Glutamatergic neuron (in vitro differentiated cells): ENCODE data around the gene CDV3. TPM values are rescaled to one million over a fixed set of nuclear protein-coding genes. Genes with fewer than 3 reads are reported as not detected.

Experiments used
- DNase-seq: peaks from one replicate; pipeline ENCODE4 v3.0.0; 2022
- H3K27ac Mint-ChIP-seq: one replicate; pipeline ENCODE4 v1.8.0; 2020; ENCODE audit warnings: mild to moderate bottlenecking, mixed read lengths, inconsistent platforms; ENCODE audit not compliant: unreplicated experiment
- H3K27me3 Mint-ChIP-seq: one replicate; pipeline ENCODE4 v1.8.0; 2020; ENCODE audit warnings: mild to moderate bottlenecking, moderate library complexity, mixed read lengths, inconsistent platforms; ENCODE audit not compliant: unreplicated experiment
- H3K36me3 Mint-ChIP-seq: one replicate; pipeline ENCODE4 v1.8.0; 2020; ENCODE audit warnings: mild to moderate bottlenecking, mixed read lengths, inconsistent platforms; ENCODE audit not compliant: unreplicated experiment
- H3K4me1 Mint-ChIP-seq: one replicate; pipeline ENCODE4 v1.8.0; 2020; ENCODE audit warnings: mild to moderate bottlenecking, low read depth, mixed read lengths, inconsistent platforms; ENCODE audit not compliant: unreplicated experiment
- H3K4me3 Mint-ChIP-seq: one replicate; pipeline ENCODE4 v1.8.0; 2020; ENCODE audit warnings: mild to moderate bottlenecking, mixed read lengths, inconsistent platforms; ENCODE audit not compliant: unreplicated experiment
- H3K9me3 Mint-ChIP-seq: one replicate; pipeline ENCODE4 v1.8.0; 2020; ENCODE audit warnings: mild to moderate bottlenecking, moderate library complexity, mixed read lengths, inconsistent platforms; ENCODE audit not compliant: unreplicated experiment
- total RNA-seq: library from RNA; stranded (reverse); fragmentation: NEBNext Ultra II Directional; extraction: Animal tissue kit (Norgen Biotek cat#: 25700); gene quantifications from one replicate; pipeline ENCODE4 v1.2.1, GENCODE V29; 2021; ENCODE audit not compliant: unreplicated experiment
- TF ChIP-seq, protein P1 (sequence below): fragments of 200-600 bp; sonication (generic); IDR thresholded peaks from one replicate; pipeline ENCODE4 v1.5.0; 2021; ENCODE audit not compliant: partially characterized antibody, unreplicated experiment

Gene CDV3
- total RNA-seq, 1 donor from 2014 or later = 91.2 TPM

- no peaks in the 10 kb centered on the region for H3K9me3 Mint-ChIP-seq
Observed at GRCh38 chr3:133583396-133583795, 9.9 kb downstream of the CDV3 start.

DNA sequence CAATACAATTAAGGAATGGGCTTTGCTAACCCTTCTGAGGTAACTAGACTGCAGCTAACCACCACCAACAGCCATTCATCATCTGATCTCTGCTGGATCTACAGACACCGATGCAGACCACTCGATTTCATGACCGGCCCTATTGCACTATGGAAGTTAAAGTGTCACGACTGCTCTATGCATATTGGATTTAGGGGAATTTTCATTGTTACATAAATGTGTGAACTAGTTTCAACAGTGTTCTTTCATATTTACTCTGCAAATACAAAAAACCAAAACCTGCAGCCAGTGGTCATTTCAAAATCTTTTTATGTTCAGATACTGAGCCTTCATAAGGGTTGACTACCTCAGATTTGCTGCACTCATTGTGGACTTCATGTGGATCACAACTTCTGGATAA is 14.5 kb downstream of the CDV3 start:
- Mint-ChIP-seq H3K4me3 (no peak overlapping the region), H3K9me3 (no peaks in the 10 kb centered on the region), H3K27ac (no peak overlapping the region), H3K4me1 (no peaks in the 10 kb centered on the region), H3K27me3 (no peaks in the 10 kb centered on the region), H3K36me3 (no peaks in the 10 kb centered on the region)
- TF ChIP-seq, protein P1, sequence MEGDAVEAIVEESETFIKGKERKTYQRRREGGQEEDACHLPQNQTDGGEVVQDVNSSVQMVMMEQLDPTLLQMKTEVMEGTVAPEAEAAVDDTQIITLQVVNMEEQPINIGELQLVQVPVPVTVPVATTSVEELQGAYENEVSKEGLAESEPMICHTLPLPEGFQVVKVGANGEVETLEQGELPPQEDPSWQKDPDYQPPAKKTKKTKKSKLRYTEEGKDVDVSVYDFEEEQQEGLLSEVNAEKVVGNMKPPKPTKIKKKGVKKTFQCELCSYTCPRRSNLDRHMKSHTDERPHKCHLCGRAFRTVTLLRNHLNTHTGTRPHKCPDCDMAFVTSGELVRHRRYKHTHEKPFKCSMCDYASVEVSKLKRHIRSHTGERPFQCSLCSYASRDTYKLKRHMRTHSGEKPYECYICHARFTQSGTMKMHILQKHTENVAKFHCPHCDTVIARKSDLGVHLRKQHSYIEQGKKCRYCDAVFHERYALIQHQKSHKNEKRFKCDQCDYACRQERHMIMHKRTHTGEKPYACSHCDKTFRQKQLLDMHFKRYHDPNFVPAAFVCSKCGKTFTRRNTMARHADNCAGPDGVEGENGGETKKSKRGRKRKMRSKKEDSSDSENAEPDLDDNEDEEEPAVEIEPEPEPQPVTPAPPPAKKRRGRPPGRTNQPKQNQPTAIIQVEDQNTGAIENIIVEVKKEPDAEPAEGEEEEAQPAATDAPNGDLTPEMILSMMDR = no peak
- DNase-seq = no peak

More at GRCh38 chr3:133583396-133583795, 9.9 kb downstream of the CDV3 start:
- no peaks in the 10 kb centered on the region for H3K36me3 Mint-ChIP-seq
- no peak overlapping the region for H3K4me3 Mint-ChIP-seq
- DNase-seq = no peak
- H3K4me1 Mint-ChIP-seq = no peaks in the 10 kb centered on the region
- H3K27ac Mint-ChIP-seq = no peak overlapping the region
- no peaks in the 10 kb centered on the region for H3K27me3 Mint-ChIP-seq
- TF ChIP-seq, protein P1 = no peak

DNA sequence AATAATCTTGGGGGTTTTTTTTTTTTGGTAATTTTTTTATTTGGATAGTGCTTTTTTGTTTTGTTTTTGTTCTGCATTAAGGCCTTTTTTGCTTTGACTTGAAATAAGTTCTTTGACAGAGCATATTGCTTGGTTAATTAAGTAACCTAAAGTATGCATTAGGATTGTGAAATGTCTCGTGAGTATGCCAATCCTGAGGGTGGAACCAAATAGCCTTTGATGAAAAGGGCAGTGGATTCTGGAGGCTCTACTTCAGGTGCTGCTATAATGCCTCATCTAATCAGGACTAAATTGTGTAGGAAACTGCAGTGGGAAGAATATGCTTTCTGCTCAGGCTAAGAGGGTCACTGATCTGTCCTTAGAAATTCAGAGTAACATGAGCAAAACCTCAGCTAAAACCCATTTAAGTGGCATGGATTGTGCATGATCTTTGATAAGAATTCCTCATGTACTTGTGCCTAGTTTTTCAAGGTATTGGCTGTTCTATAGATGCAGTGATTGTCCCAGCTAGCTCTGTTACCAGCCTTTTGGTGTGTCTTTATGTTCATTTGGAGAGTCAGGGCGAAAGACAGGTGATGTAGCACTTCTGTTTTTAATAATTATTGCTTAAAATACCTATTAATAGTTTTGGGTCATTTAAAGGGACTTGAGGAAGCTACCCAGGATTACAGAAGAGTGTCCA is 15.4 kb downstream of the CDV3 start:
- Mint-ChIP-seq H3K4me3 (no peak overlapping the region), H3K27ac (no peak overlapping the region), H3K36me3 (no peaks in the 10 kb centered on the region), H3K27me3 (no peaks in the 10 kb centered on the region), H3K4me1 (no peaks in the 10 kb centered on the region), H3K9me3 (no peaks in the 10 kb centered on the region)
- DNase-seq = no peak
- TF ChIP-seq, protein P1 = no peak

DNA sequence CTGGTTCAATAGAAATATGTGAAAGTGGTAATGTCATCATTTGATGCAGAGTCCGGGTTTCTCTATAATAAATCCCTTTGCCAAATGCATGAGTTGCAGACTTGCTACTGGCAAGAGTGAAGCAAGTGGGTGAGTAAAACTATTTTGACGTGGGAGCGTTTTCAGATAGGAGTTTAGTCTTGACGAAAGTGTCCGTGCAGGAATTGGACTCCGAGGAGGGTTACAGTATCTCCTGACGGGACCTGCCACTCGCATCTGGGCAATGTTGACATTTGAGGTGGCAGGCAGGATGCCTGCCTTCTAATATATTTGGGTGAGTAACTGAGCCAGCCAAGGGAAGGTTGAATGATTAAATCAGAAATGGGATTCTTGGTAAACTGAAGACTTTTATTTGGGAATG is 16.0 kb downstream of the CDV3 start:
- Mint-ChIP-seq H3K4me1 (no peaks in the 10 kb centered on the region), H3K9me3 (no peaks in the 10 kb centered on the region), H3K36me3 (no peaks in the 10 kb centered on the region), H3K27ac (no peak overlapping the region), H3K4me3 (no peak overlapping the region), H3K27me3 (no peaks in the 10 kb centered on the region)
- TF ChIP-seq, protein P1 = no peak
- no peak for DNase-seq

DNA sequence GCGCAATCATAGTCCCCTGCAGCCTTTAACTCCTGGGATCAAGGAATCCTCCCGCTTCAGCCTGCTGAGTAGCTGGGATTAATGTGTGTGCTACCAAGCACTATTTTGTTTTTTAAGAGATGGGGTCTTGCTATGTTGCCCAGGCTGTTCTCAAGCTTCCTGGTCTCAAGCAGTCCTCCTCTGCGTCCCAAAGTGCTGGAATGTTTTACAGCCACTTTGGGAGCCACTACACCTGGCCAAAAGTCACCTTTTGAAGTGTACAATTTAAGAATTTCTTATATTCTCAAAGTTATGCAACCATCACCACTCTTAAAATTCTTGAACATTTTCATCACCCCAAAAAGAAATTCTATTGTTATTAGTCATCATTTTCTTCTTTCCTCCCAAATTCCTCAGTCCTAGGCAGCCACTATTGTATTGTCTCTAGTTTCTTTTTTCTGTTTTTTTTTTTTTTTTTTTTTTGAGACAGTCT is 17.8 kb downstream of the CDV3 start:
- no peaks in the 10 kb centered on the region for H3K9me3 Mint-ChIP-seq
- H3K4me1 Mint-ChIP-seq = no peaks in the 10 kb centered on the region
- TF ChIP-seq, protein P1 = no peak
- H3K4me3 Mint-ChIP-seq = no peak overlapping the region
- no peaks in the 10 kb centered on the region for H3K27me3 Mint-ChIP-seq
- DNase-seq = no peak
- H3K27ac Mint-ChIP-seq = no peak overlapping the region
- no peaks in the 10 kb centered on the region for H3K36me3 Mint-ChIP-seq
